K562 (cell line): Measurements from ENCODE around the gene ELP1. TPM values are rescaled to one million over a fixed set of nuclear protein-coding genes. Genes with fewer than 3 reads are reported as not detected.
A peak's percentile ranks its signal among the peaks of the same experiment; 100 is the strongest.

Experiments
- BACH1 ChIP-seq: fragments of 200-800 bp; sonication (Bioruptor generic); IDR thresholded peaks from 2 replicates; pipeline ENCODE4 v1.6.1; 2016; ENCODE audit warnings: missing genetic modification characterization, missing compliant biosample characterization
- CREBBP ChIP-seq: IDR thresholded peaks from one replicate; pipeline ENCODE4 v1.6.1; 2012; ENCODE audit warnings: low read depth, mild to moderate bottlenecking, control low read depth, inconsistent platforms, low read length
- CREM ChIP-seq: IDR thresholded peaks from 2 replicates; pipeline ENCODE4 v1.6.1; 2014; ENCODE audit warnings: antibody characterized with exemption, low read depth
- CTBP1 ChIP-seq: fragments of 450-650 bp; IDR thresholded peaks from 2 replicates; pipeline ENCODE4 v1.6.1; 2016; ENCODE audit warnings: borderline replicate concordance
- CXXC5 ChIP-seq: fragments of 250-450 bp; sonication (Bioruptor Pico); IDR thresholded peaks from 2 replicates; pipeline ENCODE4 v1.8.0; 2022; ENCODE audit warnings: inconsistent platforms, mild to moderate bottlenecking, moderate library complexity
- DIDO1 ChIP-seq: fragments of 450-650 bp; IDR thresholded peaks from 2 replicates; pipeline ENCODE4 v1.6.1; 2016; ENCODE audit warnings: low read depth, missing biosample characterization, missing genetic modification characterization
- ETS1 ChIP-seq: conservative IDR thresholded peaks from 2 replicates; pipeline ENCODE4 v1.6.1; 2011; ENCODE audit warnings: low read depth, mild to moderate bottlenecking, low read length; ENCODE audit not compliant: control insufficient read depth
- FOXA3 ChIP-seq, 2 experiments: fragments of 450-650 bp in 1 of 2; sonication (generic) in 1 of 2; formaldehyde crosslinking; IDR thresholded peaks in 1 of 2; conservative IDR thresholded peaks in 1 of 2; 2 replicates each; pipeline versions ENCODE4 v1.4.0 to v1.8.0; 2020 to 2022; ENCODE audit warnings: mild to moderate bottlenecking in 2 of 2, missing genetic modification reagents in 1 of 2
- FOXK2 ChIP-seq, 2 experiments: fragments of 450-650 bp; IDR thresholded peaks in 1 of 2; conservative IDR thresholded peaks in 1 of 2; 2 replicates each; pipeline ENCODE4 v1.6.1; 2016; ENCODE audit warnings: low read depth in 2 of 2, mild to moderate bottlenecking in 1 of 2
- HMBOX1 ChIP-seq: sonication (generic); IDR thresholded peaks from 2 replicates; pipeline ENCODE4 v1.6.1; 2016
- HNRNPLL ChIP-seq: fragments of 200-400 bp; formaldehyde crosslinking; IDR thresholded peaks from 2 replicates; pipeline ENCODE4 v1.6.1; 2017; ENCODE audit warnings: low read length, low read depth, mild to moderate bottlenecking; ENCODE audit not compliant: poor library complexity, severe bottlenecking
- KAT2B ChIP-seq: IDR thresholded peaks from one replicate; pipeline ENCODE4 v1.6.1; 2012; ENCODE audit warnings: low read depth, mild to moderate bottlenecking, control low read depth, inconsistent platforms, low read length, moderate library complexity
- KLF13 ChIP-seq: fragments of 450-650 bp; IDR thresholded peaks from 2 replicates; pipeline ENCODE4 v1.6.1; 2016; ENCODE audit warnings: missing genetic modification characterization, low read depth, mild to moderate bottlenecking, missing compliant biosample characterization, moderate library complexity, borderline replicate concordance
- L3MBTL2 ChIP-seq: fragments of 450-650 bp; IDR thresholded peaks from 2 replicates; pipeline ENCODE4 v1.6.1; 2016; ENCODE audit warnings: mild to moderate bottlenecking, moderate library complexity
- LCOR ChIP-seq: sonication (generic); formaldehyde crosslinking; IDR thresholded peaks from 2 replicates; pipeline ENCODE4 v1.8.0; 2022; ENCODE audit warnings: mild to moderate bottlenecking, missing genetic modification reagents
- MAFK ChIP-seq: IDR thresholded peaks from 2 replicates; pipeline ENCODE4 v1.6.1; 2011; ENCODE audit warnings: low read length, improper control_type of control experiment
- MYC ChIP-seq, 2 experiments: fragments of 250-450 bp in 1 of 2; sonication (Bioruptor Pico) in 1 of 2; IDR thresholded peaks; 2 replicates each; pipeline versions ENCODE4 v1.5.1 to v1.6.1; 2012 to 2021; ENCODE audit warnings: low read depth in 2 of 2, borderline replicate concordance in 1 of 2, improper control_type of control experiment in 1 of 2, low read length in 1 of 2, mild to moderate bottlenecking in 1 of 2, moderate library complexity in 1 of 2
- NEUROD1 ChIP-seq: fragments of 150-350 bp; IDR thresholded peaks from 2 replicates; pipeline ENCODE4 v1.6.1; 2014; ENCODE audit warnings: borderline replicate concordance, low read length, low read depth; ENCODE audit not compliant: partially characterized antibody
- NFATC3 ChIP-seq: fragments of 450-650 bp; IDR thresholded peaks from 2 replicates; pipeline ENCODE4 v1.6.1; 2017; ENCODE audit warnings: mild to moderate bottlenecking
- PKNOX1 ChIP-seq: fragments of 450-650 bp; IDR thresholded peaks from 2 replicates; pipeline ENCODE4 v1.6.1; 2016
- PYGO2 ChIP-seq: fragments of 450-650 bp; IDR thresholded peaks from 2 replicates; pipeline ENCODE4 v1.6.1; 2016; ENCODE audit warnings: mild to moderate bottlenecking, missing genetic modification characterization, moderate library complexity, missing compliant biosample characterization
- RNF2 ChIP-seq: sonication (generic); IDR thresholded peaks from 2 replicates; pipeline ENCODE4 v1.6.1; 2016
- SETDB1 ChIP-seq: IDR thresholded peaks from one replicate; pipeline ENCODE4 v1.6.1; 2012; ENCODE audit warnings: low read length, control low read depth, inconsistent platforms
- TEAD1 ChIP-seq, 2 experiments: fragments of 450-650 bp in 1 of 2; sonication (generic) in 1 of 2; formaldehyde crosslinking; IDR thresholded peaks; 2 replicates each; pipeline versions ENCODE4 v1.4.0 to v1.8.0; 2020 to 2022; ENCODE audit warnings: mild to moderate bottlenecking in 2 of 2, missing genetic modification reagents in 1 of 2
- ZNF699 ChIP-seq: fragments of 250-450 bp; sonication (Bioruptor Pico); IDR thresholded peaks from 2 replicates; pipeline ENCODE4 v1.8.0; 2021; ENCODE audit warnings: mild to moderate bottlenecking, moderate library complexity; ENCODE audit not compliant: insufficient replicate concordance
- ZSCAN29 ChIP-seq: fragments of 450-650 bp; IDR thresholded peaks from 2 replicates; pipeline ENCODE4 v1.6.1; 2017
- polyA plus RNA-seq, 8 experiments: library from polyadenylated mRNA; depleted of rRNA in 4 of 8; stranded (reverse) in 5 of 8; unstranded in 3 of 8; fragments of >200 nt; fragmentation: Nextera tagmentation in 2 of 8; fragmentation: Illumina TruSeq in 1 of 8; extraction: Ambion mirVana in 2 of 8; extraction: Trizol in 1 of 8; gene quantifications; 2 replicates each; pipeline versions ENCODE4 v1.2.1 to v1.2.3, GENCODE V29; 2011 to 2014; ENCODE audit warnings: inconsistent platforms in 1 of 8, missing spikeins in 1 of 8
- total RNA-seq, 7 experiments: library from RNA; depleted of rRNA in 6 of 7; stranded (reverse); fragments of >200 nt in 6 of 7; fragmentation: Illumina TruSeq in 2 of 7; extraction: Trizol in 2 of 7; gene quantifications; 2 replicates each; pipeline versions ENCODE4 v1.2.1 to v1.2.3, GENCODE V29; 2011 to 2021; ENCODE audit warnings: low replicate concordance in 1 of 7

The ELP1 gene
- total and polyA plus RNA-seq, 9 of the 15 experiments (the other 6 are each of a cell fraction or from before 2014, with no cell fraction given), result 17.0 to 48.6 (median 39.7) TPM

GRCh38 chr9:108933718-108934322 is at the start of gene ELP1 (continued):
- TF ChIP-seq MYC (IDR thresholded peaks at IDR 0.05; ENCODE audit: low read depth, low read length) (peak; percentile 90), MYC (CRISPR knock-in tag; IDR thresholded peaks at IDR 0.05; ENCODE audit: borderline replicate concordance, low read depth) (peak; percentile 62; the same call in 1 of the 2 replicates), LCOR (CRISPR knock-in tag) (peak; percentile 74), SETDB1 (peak; percentile 89), BACH1 (tag) (peak; percentile 17; the same call in 1 of the 2 replicates), CXXC5 (CRISPR knock-in tag) (peak; percentile 91), HNRNPLL (peak; percentile 65), HMBOX1 (0 out of 2 replicates have a peak, but pooled peaks have one; percentile 24), PYGO2 (tag) (no peak), MAFK (0 out of 2 replicates have a peak, but pooled peaks have one; percentile 21), NEUROD1 (peak; percentile 48), TEAD1 (CRISPR knock-in tag; IDR thresholded peaks at IDR 0.05) (peak; percentile 22 to 78; a peak in 2 of 4 replicates), L3MBTL2 (peak; percentile 91), ETS1 (peak; percentile 54; the same call in 1 of the 2 replicates), DIDO1 (tag) (peak; percentile 33; the same call in 1 of the 2 replicates), NFATC3 (no peak), ZSCAN29 (no peak; the same call in 1 of the 2 replicates), FOXK2 (conservative IDR thresholded peaks at IDR 0.05 in 1 of 2, IDR thresholded peaks at IDR 0.05 in 1 of 2; ENCODE audit: low read depth in 2 of 2) (peak; percentile 84 to 85), CREBBP (no peak), KLF13 (tag) (peak; percentile 71; the same call in 1 of the 2 replicates), ZNF699 (CRISPR knock-in tag) (no peak), RNF2 (peak; percentile 71; the same call in 1 of the 2 replicates), CREM (peak; percentile 98), CTBP1 (peak; percentile 94), FOXA3 (CRISPR knock-in tag; conservative IDR thresholded peaks at IDR 0.05 in 1 of 2, IDR thresholded peaks at IDR 0.05 in 1 of 2) (no peak), PKNOX1 (0 out of 2 replicates have a peak, but pooled peaks have one; percentile 7), KAT2B (peak; percentile 73)
